Pancreas (tissue), 10 donors: ENCODE measurements around the gene TGM2. TPM values are rescaled to one million over a fixed set of nuclear protein-coding genes. Genes with fewer than 3 reads are reported as not detected.

Experiments
- ATAC-seq, 4 donors: fragments of 200-7000 bp; cut with Tn5 transposase; one replicate each; pipeline versions ENCODE4 v1.8.0 to v1.9.1; 2020; ENCODE audit warnings: mild to moderate bottlenecking in 4 of 4, moderate library complexity in 4 of 4
- DNase-seq, 6 donors: peaks; one replicate each; pipeline ENCODE4 v3.0.0-alpha.2; 2020
- FAIRE-seq: peaks from 2 replicates; lab custom pipeline; 2012; peaks lifted over from hg19 to GRCh38; lab: Jason Lieb, UNC
- H3K27ac ChIP-seq, 4 donors: fragments of 200-600 bp; sonication (generic); 1 replicate in 3 of 4; 2 replicates in 1 of 4; pipeline versions ENCODE4 v1.5.0 to v1.8.0; 2020
- H3K27me3 ChIP-seq, 4 donors: fragments of 200-600 bp; one replicate each; pipeline ENCODE4 v1.8.0; 2021
- H3K36me3 ChIP-seq, 3 donors: fragments of 200-600 bp; sonication (generic) in 1 of 3; one replicate each; pipeline versions ENCODE4 v1.5.0 to v1.8.0; 2020 to 2021
- H3K4me1 ChIP-seq, 3 donors: fragments of 200-600 bp; one replicate each; pipeline ENCODE4 v1.8.0; 2021
- H3K4me3 ChIP-seq, 4 donors: fragments of 200-600 bp; sonication (generic) in 2 of 4; one replicate each; pipeline versions ENCODE4 v1.5.0 to v1.8.0; 2020 to 2021
- H3K9me3 ChIP-seq, 4 donors: fragments of 200-600 bp; one replicate each; pipeline ENCODE4 v1.8.0; 2021
- CTCF ChIP-seq, 4 donors: fragments of 200-600 bp; sonication (generic) in 3 of 4; IDR thresholded peaks; one replicate each; pipeline versions ENCODE4 v1.5.0 to v1.8.0; 2021; ENCODE audit warnings: antibody characterized with exemption in 4 of 4
- WGBS, 2 donors: extraction: QIAGEN DNeasy Blood & Tissue Kit; methylation state at CpG; one replicate each; pipeline ENCODE4 v1.1.7; 2013; 5-methylcytosine and 5-hydroxymethylcytosine counted together
- intact Hi-C, 3 donors: fragments of 100-400 bp; cut with DNase I; formaldehyde crosslinking; loops; one replicate each; pipeline versions ENCODE4 v1.11.1 to v1.14.2; 2022
- polyA plus RNA-seq, 2 donors: library from polyadenylated mRNA; stranded (reverse); fragments of 200-250 nt; gene quantifications; one replicate each; pipeline ENCODE4 v1.2.3, GENCODE V29; 2013
- total RNA-seq, 6 donors: library from RNA; stranded (reverse); fragmentation: NEBNext Ultra II Directional in 4 of 6; extraction: Animal tissue kit (Norgen Biotek cat#: 25700) in 4 of 6; gene quantifications; one replicate each; pipeline versions ENCODE4 v1.2.1 to v1.2.4, GENCODE V29; 2021 to 2023
- donor health status: healthy with polysubstance abuse.
- donor health status: DM: no; HTN: no; CAD: no; lungs with moderate emphysema.
- donor health status: DM: no; HTN: no; CAD: no.
- donor health status: control.
- donor health status: control.
- donor health status: Bipolar disorder and iron deficiency.
- donor health status: DM: yes; HTN: yes; CAD: no.
- donor health status: DM: no; HTN: no; CAD: no.
- donor health status: DM: no; HTN: no; CAD: no.
- donor health status: DM: yes; HTN: yes; CAD: no.

The TGM2 gene
- total and polyA plus RNA-seq, 8 donors: 3.7 to 92.6 (median 10.8) TPM

GRCh38 chr20:38143646-38144554 is 21.2 kb downstream of the TGM2 start:
- Histone ChIP-seq H3K27me3 (no peaks in the 10 kb centered on the region), H3K9me3 (no peaks in the 10 kb centered on the region), H3K36me3 (no peaks in the 10 kb centered on the region), H3K4me1 (peaks cover 5 to 27% (median 15%) of the 10 kb centered on the region in 3 donors), H3K4me3 (no peak overlapping the region), H3K27ac (peak overlapping the region; percentile 18 to 87 (median 60))
- ATAC-seq (peak; percentile 77 to 87 (median 80)), FAIRE-seq (no peak), DNase-seq (peak in 4 of 6 donors; percentile 45 to 69 (median 54))
- no peak for TF ChIP-seq CTCF (IDR thresholded peaks at IDR 0.05)
- WGBS, 2 donors: 45 to 47% methylated on average over 16 of the region's 16 CpGs
- intact Hi-C loops: no loop called here

- 54 to 62% methylated on average over 10 of the region's 10 CpGs for WGBS, 2 donors
- H3K36me3 ChIP-seq: no peaks in the 10 kb centered on the region
- no peaks in the 10 kb centered on the region for H3K9me3 ChIP-seq
- no peaks in the 10 kb centered on the region for H3K27me3 ChIP-seq
- no peak for FAIRE-seq
- H3K27ac ChIP-seq: peak overlapping the region in 2 of 4 donors; percentile 86 to 87
- no peak overlapping the region for H3K4me3 ChIP-seq
- intact Hi-C loops: no loop called here
- no peak for DNase-seq
- peaks cover 5 to 27% (median 15%) of the 10 kb centered on the region in 3 donors for H3K4me1 ChIP-seq
- peak in 3 of 4 donors; percentile 54 to 60 (median 58) for ATAC-seq
- TF ChIP-seq CTCF (IDR thresholded peaks at IDR 0.05): no peak
These were observed 21.8 kb downstream of the TGM2 start for GRCh38 chr20:38143238-38143645.

- DNase-seq (peak in 1 of 6 donors; percentile 35), FAIRE-seq (no peak), ATAC-seq (no peak)
- intact Hi-C loops: no loop called here
- Histone ChIP-seq H3K36me3 (no peaks in the 10 kb centered on the region), H3K4me1 (peaks cover 5 to 27% (median 15%) of the 10 kb centered on the region in 3 donors), H3K27ac (no peak overlapping the region), H3K9me3 (no peaks in the 10 kb centered on the region), H3K27me3 (no peaks in the 10 kb centered on the region), H3K4me3 (no peak overlapping the region)
- TF ChIP-seq CTCF (IDR thresholded peaks at IDR 0.05): no peak
- 93 to 97% methylated on average over 16 of the region's 16 CpGs for WGBS, 2 donors
These were observed 23.1 kb downstream of the TGM2 start for GRCh38 chr20:38141889-38142494.

GRCh38 chr20:38141204-38141888 is 23.7 kb downstream of the TGM2 start:
- Histone ChIP-seq H3K9me3 (no peaks in the 10 kb centered on the region), H3K27me3 (no peaks in the 10 kb centered on the region), H3K4me3 (no peak overlapping the region), H3K27ac (no peak overlapping the region), H3K36me3 (no peaks in the 10 kb centered on the region), H3K4me1 (peaks cover 5 to 27% (median 15%) of the 10 kb centered on the region in 3 donors)
- no peak for TF ChIP-seq CTCF (IDR thresholded peaks at IDR 0.05)
- WGBS, 2 donors: 82 to 93% methylated on average over 23 of the region's 23 CpGs
- peak in 1 of 6 donors; percentile 48 for DNase-seq
- FAIRE-seq: no peak
- intact Hi-C loops: no loop called here
- ATAC-seq: no peak
